Stimulated activated naive CD8-positive, alpha-beta T cell treated with anti-CD3 and anti-CD28 coated beads, Interleukin-15, Interleukin-2, amounts not matched to agents 100 U/mL and 50 U/mL, for 24 hours (primary cell): Measurements from ENCODE around the gene STXBP1.
A peak's percentile ranks its signal among the peaks of the same experiment; 100 is the strongest.
"Not testable (repeated sequence)": the region's sequence is repeated elsewhere in the genome, so short reads cannot be mapped to it uniquely, and the experiment has no call there.

ENCODE experiments used
- ATAC-seq: fragments of 150-1000 bp; cut with Tn5 transposase; one replicate; pipeline ENCODE4 v1.10.0; 2021
- DNase-seq: peaks from one replicate; pipeline ENCODE4 v3.0.0; 2021

The STXBP1 gene

GRCh38 chr9:127611899-127612790 lies at the start of gene STXBP1:
STXBP1 (plus strand) TSS chr9:127612277; CDS start chr9:127612404, 127 bp downstream.
- ATAC-seq (peak; percentile 82), DNase-seq (peak; percentile 91)

DNA sequence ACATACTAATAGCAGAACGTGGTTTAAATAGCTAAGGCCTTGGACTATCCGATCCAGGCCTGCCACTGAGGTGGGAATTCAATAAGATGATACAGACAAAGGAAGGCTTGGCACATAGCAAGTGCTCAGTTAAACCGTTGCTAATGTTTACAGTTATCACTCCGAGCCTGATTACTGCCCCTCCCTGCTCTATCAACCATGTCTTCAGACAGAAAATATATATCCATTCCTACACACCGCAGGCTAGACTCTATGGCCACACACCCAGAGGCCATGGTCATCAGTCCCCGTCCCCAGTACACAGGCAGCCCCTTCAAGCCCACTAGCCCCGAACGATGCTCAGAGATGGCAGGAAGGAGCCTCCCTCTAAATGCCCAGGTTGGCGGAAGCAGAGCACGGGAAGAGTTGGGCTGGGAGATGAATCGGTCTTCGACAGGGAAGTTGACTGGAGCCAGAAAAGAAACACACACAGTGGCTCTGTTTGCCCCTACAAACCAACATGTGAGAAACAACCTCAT lies 49.7 kb upstream of the STXBP1 start:
- no peak for ATAC-seq
- no peak for DNase-seq

DNA sequence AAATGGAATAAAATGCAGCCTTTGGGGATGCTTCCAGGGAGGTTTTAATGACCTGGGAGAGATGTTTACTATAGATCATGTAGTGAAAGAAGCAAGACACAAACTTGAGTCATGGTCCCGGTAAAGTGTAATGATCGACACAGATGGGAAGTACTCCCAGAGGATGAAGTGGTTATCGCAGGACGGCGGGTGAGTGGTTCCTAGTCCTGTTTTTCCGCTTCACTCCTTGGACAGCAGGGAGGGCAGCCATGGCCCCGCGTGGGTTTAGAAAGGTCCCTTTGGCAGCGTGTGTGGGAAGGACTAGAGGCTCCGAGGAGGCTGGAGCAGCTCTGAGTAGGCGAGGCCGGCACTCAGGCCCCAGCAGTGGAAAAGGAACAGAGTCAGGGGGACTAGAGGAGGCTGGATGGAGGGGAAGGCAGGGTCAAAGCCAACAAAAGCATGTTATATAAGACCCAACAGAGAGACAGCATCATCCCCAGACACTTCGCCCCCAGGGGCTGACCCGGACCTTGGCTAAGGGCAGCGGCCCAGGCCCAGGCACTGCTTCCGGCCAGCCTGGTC lies 49.2 kb upstream of the STXBP1 start:
- no peak for ATAC-seq
- no peak for DNase-seq

GRCh38 chr9:127563579-127563978 lies 48.5 kb upstream of the STXBP1 start:
- DNase-seq (no peak), ATAC-seq (no peak)

DNA sequence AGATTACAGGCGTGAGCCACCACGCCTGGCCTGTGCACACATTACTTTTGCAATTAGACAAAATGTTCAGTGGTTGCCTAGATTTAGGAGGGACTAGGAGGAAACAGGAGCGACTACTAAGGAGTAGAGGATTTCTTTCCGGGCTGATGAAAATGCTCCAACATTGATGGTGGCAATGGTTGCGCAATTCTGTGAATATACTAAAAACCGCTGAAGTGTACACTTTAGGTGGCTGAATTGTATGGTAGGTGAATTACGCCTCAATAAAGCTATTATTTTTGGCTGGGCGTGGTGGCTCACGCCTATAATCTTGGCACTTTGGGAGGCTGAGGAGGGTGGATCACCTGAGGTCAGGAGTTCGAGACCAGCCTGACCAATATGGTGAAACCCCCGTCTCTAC lies 46.8 kb upstream of the STXBP1 start:
- DNase-seq: no peak

DNA sequence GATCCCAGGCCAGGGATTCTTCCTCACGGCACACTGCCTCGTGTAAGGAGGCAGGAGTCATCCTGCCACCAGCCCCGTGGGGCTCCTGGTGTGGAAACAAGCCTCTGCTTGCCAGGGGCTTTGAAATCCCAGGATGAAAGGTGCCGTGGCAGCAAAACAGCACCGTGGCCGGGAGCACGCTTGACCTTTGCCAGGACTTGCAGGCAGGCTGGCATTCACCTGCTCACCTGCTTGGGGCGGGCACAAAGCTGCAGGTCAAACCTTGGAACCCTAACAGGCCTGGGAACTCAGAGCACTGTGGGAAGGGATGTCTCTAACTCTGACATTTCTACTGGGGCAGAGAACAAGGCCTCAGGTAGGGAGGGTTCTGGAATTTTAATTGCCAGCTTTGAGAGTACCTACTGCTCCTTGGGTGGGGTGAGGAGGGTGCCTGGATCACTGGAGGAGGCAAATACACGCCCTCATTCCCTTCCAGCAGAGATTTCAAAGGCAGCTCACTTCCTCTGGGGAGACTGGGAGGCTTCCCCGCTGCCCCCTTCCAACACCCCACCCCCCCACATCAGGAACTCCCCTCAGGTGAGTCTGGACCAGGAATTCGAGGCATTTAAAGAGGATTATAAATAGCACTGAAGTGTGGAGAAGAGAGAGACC lies 45.6 kb upstream of the STXBP1 start:
- DNase-seq (no peak), ATAC-seq (no peak)

More for the DNA sequence above, 46.8 kb upstream of the STXBP1 start:
- ATAC-seq: no peak

DNA sequence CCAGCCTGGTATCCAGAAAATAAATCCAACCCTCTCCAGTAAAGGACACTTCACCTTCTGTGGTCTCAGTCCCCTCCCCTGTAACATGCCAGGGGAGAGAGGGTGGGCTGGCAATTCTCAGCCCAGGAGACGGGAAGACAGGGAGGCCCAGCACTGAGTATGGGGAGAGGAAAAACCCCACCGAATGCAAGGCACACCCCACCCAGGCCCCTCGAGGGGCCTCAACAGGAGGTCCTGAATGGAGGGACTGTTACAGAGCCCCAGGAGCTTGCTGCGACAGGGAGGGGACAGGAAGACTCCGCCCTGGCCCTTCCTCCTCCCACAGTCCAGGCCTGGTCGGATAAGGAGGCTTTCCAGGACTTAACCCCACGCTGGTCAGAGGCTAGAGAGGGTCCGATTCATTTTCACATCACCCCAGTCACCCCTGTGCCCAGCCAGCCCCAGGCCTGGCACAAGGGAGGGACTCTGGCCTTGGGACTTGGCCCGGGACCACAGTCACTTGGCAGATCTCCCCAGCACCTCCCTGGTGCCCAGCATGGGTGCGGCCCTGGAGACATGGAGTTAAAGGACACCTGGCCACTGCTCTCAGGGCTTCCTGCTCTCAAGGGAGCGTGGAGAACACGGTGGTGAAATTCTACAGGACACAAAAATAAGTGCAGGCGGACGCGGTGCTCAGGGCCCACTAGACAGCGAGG lies 44.9 kb upstream of the STXBP1 start:
- ATAC-seq: no peak
- no peak for DNase-seq

GRCh38 chr9:127567730-127568617 lies 44.1 kb upstream of the STXBP1 start:
- ATAC-seq (no peak), DNase-seq (peak; percentile 31)

DNA sequence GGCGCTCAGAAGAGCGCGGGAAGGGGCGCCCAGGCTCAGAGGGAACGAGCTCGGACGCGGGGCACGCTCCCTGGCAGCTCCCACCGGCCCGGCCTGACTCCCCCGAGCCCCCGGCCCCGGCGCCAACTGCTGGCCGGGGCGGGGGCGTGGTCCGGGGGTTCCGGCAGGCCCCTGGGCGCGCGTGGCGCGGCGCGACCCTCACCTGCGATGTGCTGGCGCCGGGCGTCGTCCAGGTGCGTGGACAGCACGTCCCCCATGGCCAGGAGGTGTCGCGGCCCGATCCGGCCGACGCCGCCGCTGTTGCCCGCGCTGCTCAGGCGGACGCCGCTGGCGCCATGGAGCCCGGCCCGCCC lies 43.5 kb upstream of the STXBP1 start:
- no peak for ATAC-seq
- DNase-seq: no peak

GRCh38 chr9:127568971-127569885 lies 42.8 kb upstream of the STXBP1 start:
- ATAC-seq (peak; percentile 83), DNase-seq (peak; percentile 84)

GRCh38 chr9:127569886-127570401 lies 42.1 kb upstream of the STXBP1 start:
- no peak for DNase-seq
- peak; percentile 29 for ATAC-seq

DNA sequence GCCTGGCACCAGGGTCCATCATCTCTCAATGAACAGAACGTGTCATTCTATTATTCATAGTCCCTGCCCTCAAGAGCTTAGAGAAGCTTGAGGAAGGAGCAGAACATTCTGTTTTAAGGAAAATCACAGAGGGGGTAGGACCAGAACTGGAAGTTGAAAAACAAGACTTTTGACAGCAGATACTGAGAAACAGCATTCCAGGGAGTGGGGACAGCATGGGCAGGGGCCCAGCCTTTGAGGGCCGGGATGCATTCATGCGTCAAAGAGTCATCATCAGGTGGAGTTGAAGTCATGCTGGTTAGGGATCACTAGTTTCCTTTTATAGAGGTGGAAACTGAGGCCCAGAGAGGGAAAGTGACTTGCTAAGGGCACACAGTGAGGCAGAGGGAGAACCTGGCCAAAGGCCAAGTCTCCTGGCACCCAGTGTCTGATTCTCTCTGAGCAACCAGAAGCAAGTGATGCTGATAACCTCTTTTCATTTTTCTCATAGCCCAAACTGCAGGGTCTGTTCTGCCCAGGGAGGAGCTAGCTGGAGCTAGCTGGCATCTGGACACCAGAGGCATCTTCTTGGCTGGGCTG lies 41.5 kb upstream of the STXBP1 start:
- DNase-seq (no peak), ATAC-seq (no peak)

- ATAC-seq (no peak), DNase-seq (no peak)
Measured at GRCh38 chr9:127571971-127572370, 40.1 kb upstream of the STXBP1 start.

GRCh38 chr9:127572961-127573721 lies 38.9 kb upstream of the STXBP1 start:
- ATAC-seq (no peak), DNase-seq (no peak)

- peak; percentile 26 for ATAC-seq
Measured at GRCh38 chr9:127574072-127574993, 37.7 kb upstream of the STXBP1 start.

DNA sequence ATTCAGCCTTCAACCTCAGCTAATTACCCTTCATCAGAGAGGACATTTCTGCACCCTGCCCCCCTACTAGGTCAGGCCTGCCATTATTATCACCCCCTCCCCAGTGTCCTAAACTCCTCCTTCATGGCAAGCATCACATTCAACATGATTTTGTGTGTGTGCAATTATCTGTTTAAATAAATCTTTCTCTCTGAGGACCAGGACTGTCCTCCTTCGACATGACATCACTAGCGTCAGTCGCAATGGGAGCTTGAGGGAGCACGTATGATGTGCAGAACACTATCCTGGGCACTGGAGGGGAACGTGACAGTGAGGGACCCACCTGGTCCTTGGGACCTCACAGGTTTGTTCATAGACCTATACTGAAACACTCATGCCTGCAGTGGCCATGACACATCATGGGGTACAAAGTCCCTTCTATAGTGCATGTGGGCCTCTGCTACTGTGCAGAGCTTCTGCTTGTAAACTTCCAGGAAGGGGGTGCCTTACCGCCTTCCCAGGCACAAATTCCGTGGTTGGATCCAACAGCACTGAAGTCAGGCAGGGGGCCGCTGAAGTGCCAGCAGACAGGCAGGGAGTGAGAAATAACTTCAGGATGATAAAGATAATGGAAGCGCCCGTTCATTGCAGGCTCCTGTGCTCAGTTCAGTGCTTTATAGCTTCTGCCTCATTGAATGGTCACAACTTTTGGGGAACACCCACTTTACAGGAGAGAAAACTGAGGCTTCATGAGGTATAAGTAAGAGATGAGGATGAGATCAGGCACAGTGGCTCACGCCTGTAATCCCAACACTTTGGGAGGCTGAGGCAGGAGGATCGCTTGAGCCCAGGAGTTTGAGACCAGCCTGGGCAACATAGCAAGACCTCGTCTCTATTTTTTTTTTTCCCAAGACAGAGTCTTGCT lies 36.0 kb upstream of the STXBP1 start:
- DNase-seq (no peak), ATAC-seq (no peak)

More at GRCh38 chr9:127574072-127574993, 37.7 kb upstream of the STXBP1 start:
- DNase-seq: peak; percentile 66

DNA sequence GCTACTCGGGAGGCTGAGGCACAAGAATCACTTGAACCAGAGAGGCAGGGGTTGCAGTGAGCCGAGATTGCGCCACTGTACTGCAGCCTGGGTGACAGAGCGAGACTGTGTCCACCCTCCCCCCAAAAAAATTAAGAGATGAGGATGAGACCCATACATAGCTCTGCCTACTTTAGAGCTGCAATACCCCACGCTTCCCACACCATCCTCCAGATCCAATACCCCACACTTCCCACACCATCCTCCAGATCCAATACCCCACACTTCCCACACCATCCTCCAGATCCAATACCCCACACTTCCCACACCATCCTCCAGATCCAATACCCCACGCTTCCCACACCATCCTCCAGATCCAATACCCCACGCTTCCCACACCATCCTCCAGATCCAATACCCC lies 34.9 kb upstream of the STXBP1 start:
- ATAC-seq, DNase-seq: not testable (repeated sequence)
